GM12878 (cell line): ENCODE data around the gene ANXA10. TPM values are rescaled to one million over a fixed set of nuclear protein-coding genes. Genes with fewer than 3 reads are reported as not detected.

Source experiments
- ATAC-seq: fragments of 200-7000 bp; cut with Tn5 transposase; 3 replicates; pipeline ENCODE4 v1.9.1; 2020; ENCODE audit warnings: mild to moderate bottlenecking, moderate library complexity
- BruUV-seq: library from RNA; stranded (reverse); fragments of 400-500 nt; replicated peaks from 2 replicates; lab custom pipeline; 2021; lab: Mats Ljungman, UMichigan
- CTCF ChIA-PET: fragments of 300-600 bp; sonication (Branson Sonifier 250); formaldehyde crosslinking; extraction: SDS; loops from one replicate; lab custom pipeline; 2021; ENCODE audit warnings: inconsistent platforms; lab: Yijun Ruan, JAX
- POLR2A ChIA-PET: fragments of 350-600 bp; formaldehyde crosslinking; extraction: SDS; loops from one replicate; lab custom pipeline; 2021; ENCODE audit warnings: inconsistent platforms; lab: Charles Lee
- RAD21 ChIA-PET: fragments of 300-600 bp; sonication (Branson Sonifier 250); formaldehyde crosslinking; loops from one replicate; lab custom pipeline; 2023; ENCODE audit warnings: antibody characterized with exemption; ENCODE audit not compliant: unreplicated experiment; lab: Charles Lee
- SMC1A ChIA-PET: fragments of 300-600 bp; sonication (Branson Sonifier 250); formaldehyde crosslinking; loops from one replicate; lab custom pipeline; 2023; ENCODE audit not compliant: unreplicated experiment, uncharacterized antibody; lab: Charles Lee
- DNase-seq: peaks from one replicate; pipeline ENCODE4 v3.0.0-alpha.2; 2011; ENCODE audit warnings: low read depth, low spot score
- FAIRE-seq: peaks from 3 replicates; lab custom pipeline; 2011; peaks lifted over from hg19 to GRCh38; lab: Jason Lieb, UNC
- H2AFZ ChIP-seq: 2 replicates; pipeline ENCODE4 v1.6.0; 2011; ENCODE audit warnings: low read depth, low read length, control low read depth; ENCODE audit not compliant: control insufficient read depth
- H3K27ac ChIP-seq: 2 replicates; pipeline ENCODE4 v1.5.1; 2011; ENCODE audit warnings: control low read depth; ENCODE audit not compliant: control insufficient read depth, insufficient read depth
- H3K27me3 ChIP-seq, 2 experiments: replicated peaks in 1 of 2; 2 replicates each; pipeline versions ENCODE4 v1.6.0 to v1.6.1; 2011; ENCODE audit warnings: low read length in 1 of 2; ENCODE audit not compliant: control insufficient read depth in 2 of 2, insufficient read depth in 2 of 2
- H3K36me3 ChIP-seq, 2 experiments: 2 replicates each; pipeline ENCODE4 v1.5.1; 2011; ENCODE audit warnings: low read length in 1 of 2; ENCODE audit not compliant: control insufficient read depth in 2 of 2, insufficient read depth in 2 of 2
- H3K4me1 ChIP-seq: 2 replicates; pipeline ENCODE4 v1.6.1; 2011; ENCODE audit warnings: mild to moderate bottlenecking, low read length, moderate library complexity, mixed read lengths; ENCODE audit not compliant: control insufficient read depth, insufficient read depth
- H3K4me2 ChIP-seq: 2 replicates; pipeline ENCODE4 v1.6.0; 2011; ENCODE audit warnings: control low read depth; ENCODE audit not compliant: control insufficient read depth, insufficient read depth
- H3K4me3 ChIP-seq: fragments of 200-600 bp; sonication (generic); 2 replicates; pipeline ENCODE4 v1.5.1; 2016
- H3K79me2 ChIP-seq: 2 replicates; pipeline ENCODE4 v1.6.0; 2011; ENCODE audit warnings: low read length; ENCODE audit not compliant: control insufficient read depth, insufficient read depth
- H3K9ac ChIP-seq: 2 replicates; pipeline ENCODE4 v1.8.0; 2011; ENCODE audit warnings: low read length, control low read depth, mixed read lengths; ENCODE audit not compliant: control insufficient read depth, insufficient read depth
- H3K9me3 ChIP-seq: replicated peaks from 3 replicates; pipeline ENCODE4 v1.5.1; 2011; ENCODE audit warnings: mild to moderate bottlenecking, low read length; ENCODE audit not compliant: control insufficient read depth, insufficient read depth
- H4K20me1 ChIP-seq: 2 replicates; pipeline ENCODE4 v1.6.0; 2011; ENCODE audit not compliant: control insufficient read depth, insufficient read depth
- BCL3 ChIP-seq: IDR thresholded peaks from 2 replicates; pipeline ENCODE4 v1.6.1; 2011; ENCODE audit warnings: borderline replicate concordance, low read depth, mild to moderate bottlenecking, moderate library complexity, low read length; ENCODE audit not compliant: insufficient read depth, poor library complexity, severe bottlenecking
- CEBPB ChIP-seq, 2 experiments: fragments of 150-350 bp in 1 of 2; IDR thresholded peaks; 2 replicates each; pipeline ENCODE4 v1.6.1; 2012 to 2014; ENCODE audit warnings: low read depth in 2 of 2, low read length in 2 of 2, borderline replicate concordance in 1 of 2, inconsistent platforms in 1 of 2
- CHD2 ChIP-seq: IDR thresholded peaks from 2 replicates; pipeline ENCODE4 v1.6.1; 2011; ENCODE audit warnings: low read depth, low read length, improper control_type of control experiment, borderline replicate concordance
- CREM ChIP-seq: IDR thresholded peaks from 2 replicates; pipeline ENCODE4 v1.6.1; 2014; ENCODE audit warnings: antibody characterized with exemption, low read depth
- DPF2 ChIP-seq: fragments of 450-650 bp; IDR thresholded peaks from 2 replicates; pipeline ENCODE4 v1.6.1; 2017; ENCODE audit warnings: mild to moderate bottlenecking
- ESRRA ChIP-seq: IDR thresholded peaks from 2 replicates; pipeline ENCODE4 v1.6.1; 2012; ENCODE audit warnings: mild to moderate bottlenecking, low read length, improper control_type of control experiment
- EZH2 ChIP-seq: IDR thresholded peaks from 2 replicates; pipeline ENCODE4 v1.6.1; 2012; ENCODE audit warnings: low read depth, mild to moderate bottlenecking, control low read depth, inconsistent platforms, low read length, borderline replicate concordance; ENCODE audit not compliant: control insufficient read depth
- HDAC6 ChIP-seq: fragments of 200-600 bp; sonication (generic); IDR thresholded peaks from one replicate; pipeline ENCODE4 v1.8.0; 2017; ENCODE audit warnings: antibody characterized with exemption; ENCODE audit not compliant: unreplicated experiment
- IKZF1 ChIP-seq: fragments of 450-650 bp; conservative IDR thresholded peaks from 2 replicates; pipeline ENCODE4 v1.6.1; 2017; ENCODE audit warnings: antibody characterized with exemption, mild to moderate bottlenecking
- MEF2B ChIP-seq: fragments of 450-650 bp; IDR thresholded peaks from 2 replicates; pipeline ENCODE4 v1.6.1; 2018; ENCODE audit warnings: mild to moderate bottlenecking, moderate library complexity; ENCODE audit not compliant: partially characterized antibody, poor library complexity, severe bottlenecking
- NBN ChIP-seq: fragments of 450-650 bp; IDR thresholded peaks from 2 replicates; pipeline ENCODE4 v1.6.1; 2016
- SPI1 ChIP-seq: IDR thresholded peaks from 2 replicates; pipeline ENCODE4 v1.6.1; 2011; ENCODE audit warnings: low read depth, mild to moderate bottlenecking, low read length, moderate library complexity, borderline replicate concordance; ENCODE audit not compliant: insufficient read depth
- STAT3 ChIP-seq: IDR thresholded peaks from 2 replicates; pipeline ENCODE4 v1.6.1; 2011; ENCODE audit warnings: low read depth, low read length, improper control_type of control experiment
- TARDBP ChIP-seq: IDR thresholded peaks from 2 replicates; pipeline ENCODE4 v1.6.1; 2016; ENCODE audit warnings: borderline replicate concordance
- WRNIP1 ChIP-seq: IDR thresholded peaks from 2 replicates; pipeline ENCODE4 v1.6.1; 2011; ENCODE audit warnings: low read depth, low read length, improper control_type of control experiment, borderline replicate concordance
- YBX1 ChIP-seq: fragments of 450-650 bp; IDR thresholded peaks from 2 replicates; pipeline ENCODE4 v1.6.1; 2016; ENCODE audit warnings: antibody characterized with exemption
- ZBTB4 ChIP-seq: fragments of 450-650 bp; formaldehyde crosslinking; IDR thresholded peaks from 2 replicates; pipeline ENCODE4 v1.4.0; 2022; ENCODE audit warnings: mild to moderate bottlenecking, moderate library complexity
- WGBS: methylation state at CpG from one replicate; pipeline ENCODE4 v1.1.6; 2016; ENCODE audit warnings: low lambda C conversion rate; ENCODE audit not compliant: insufficient replicate concordance, insufficient coverage; ENCODE audit errors: missing lambda C conversion rate; 5-methylcytosine and 5-hydroxymethylcytosine counted together
- in situ Hi-C: fragments of 300-500 bp; cut with MboI; formaldehyde crosslinking; loops from 9 replicates; pipeline ENCODE4 v1.14.3; 2018; ENCODE audit warnings: mixed read lengths
- intact Hi-C: fragments of 100-400 bp; cut with micrococcal nuclease; formaldehyde crosslinking; loops from one replicate; pipeline ENCODE4 v1.14.2; 2022; ENCODE audit not compliant: unreplicated experiment
- polyA plus RNA-seq, 11 experiments: library from polyadenylated mRNA; depleted of rRNA in 4 of 11; unstranded in 6 of 11; stranded (reverse) in 5 of 11; fragments of >200 nt; fragmentation: Nextera tagmentation in 4 of 11; fragmentation: Illumina TruSeq in 1 of 11; extraction: Ambion mirVana in 4 of 11; extraction: Trizol in 1 of 11; gene quantifications; 1 replicate in 1 of 11; 2 replicates in 10 of 11; pipeline versions ENCODE4 v1.2.1 to v1.2.3, GENCODE V29; 2011 to 2016; ENCODE audit warnings: inconsistent platforms in 2 of 11, missing spikeins in 2 of 11, low read depth in 1 of 11
- total RNA-seq, 4 experiments: library from RNA; depleted of rRNA in 3 of 4; stranded (reverse); fragments of >200 nt in 3 of 4; fragmentation: Illumina TruSeq in 1 of 4; extraction: Trizol in 1 of 4; gene quantifications; 2 replicates each; pipeline versions ENCODE4 v1.2.1 to v1.2.3, GENCODE V29; 2013 to 2021
- TF ChIP-seq, protein P1 (sequence below): fragments of 450-650 bp; IDR thresholded peaks from 2 replicates; pipeline ENCODE4 v1.6.1; 2017; ENCODE audit warnings: antibody characterized with exemption, mild to moderate bottlenecking, moderate library complexity

Gene ANXA10
- total and polyA plus RNA-seq, 10 of the 15 experiments (the other 5 are each of a cell fraction or from before 2014, with no cell fraction given), result not detected

DNA sequence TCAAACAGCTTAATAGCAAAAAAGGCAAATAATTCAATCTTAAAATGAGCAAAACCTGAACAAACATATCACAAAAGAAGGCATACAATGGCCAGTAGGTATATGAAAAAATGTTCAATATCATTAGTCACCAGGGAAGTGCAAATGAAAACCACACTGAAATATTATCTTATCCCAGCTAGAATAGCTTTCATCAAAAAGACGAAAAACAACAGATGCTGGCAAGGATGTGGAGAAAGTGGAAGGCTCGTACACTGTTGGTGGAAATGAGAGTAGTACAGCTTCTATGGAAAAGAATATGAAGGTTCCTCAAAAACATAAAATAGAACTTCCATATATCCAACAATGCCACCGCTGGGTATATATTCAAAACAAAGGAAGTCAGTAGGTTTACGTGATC is 29.3 kb upstream of the ANXA10 start:
- DNase-seq, result no peak
- Histone ChIP-seq H3K27ac (no peak overlapping the region), H3K36me3 (no peaks in the 10 kb centered on the region), H3K4me1 (no peaks in the 10 kb centered on the region), H3K4me2 (no peak overlapping the region), H3K4me3 (no peak overlapping the region), H4K20me1 (no peaks in the 10 kb centered on the region), H3K9me3 (no peaks in the 10 kb centered on the region), H3K9ac (no peak overlapping the region), H2AFZ (no peak overlapping the region), H3K79me2 (no peaks in the 10 kb centered on the region), H3K27me3 (no peaks in the 10 kb centered on the region)
- ChIA-PET SMC1A (interaction anchor here (0.8 to 1.8 kb wide), 4 partner anchors 10 to 71 kb away, joined by 3 to 7 read pairs (median 4); no protein-coding TSS in a partner anchor), POLR2A (no interaction called here), RAD21 (no interaction called here), CTCF (no interaction called here)
- BruUV-seq, result no TSS peak
- in situ Hi-C loops (no loop called here), intact Hi-C loops (no loop called here)
- WGBS, result 41% methylated on average over 4 of the region's 4 CpGs
- no peak for FAIRE-seq
- ATAC-seq, result no peak
- no peak for TF ChIP-seq EZH2
- TF ChIP-seq SPI1, result no peak
- no peak for TF ChIP-seq NBN
- no peak for TF ChIP-seq IKZF1
- TF ChIP-seq TARDBP, result no peak
- no peak for TF ChIP-seq MEF2B
- TF ChIP-seq DPF2, result no peak
- no peak for TF ChIP-seq HDAC6
- no peak for TF ChIP-seq CHD2
- no peak for TF ChIP-seq ESRRA
- TF ChIP-seq ZBTB4 (CRISPR knock-in tag), result no peak
- no peak for TF ChIP-seq YBX1
- no peak for TF ChIP-seq WRNIP1
- TF ChIP-seq CREM, result no peak
- TF ChIP-seq BCL3, result no peak
- TF ChIP-seq CEBPB (IDR thresholded peaks at IDR 0.05; ENCODE audit: borderline replicate concordance in 1 of 2, low read depth in 2 of 2, low read length in 2 of 2), result no peak
- no peak for TF ChIP-seq STAT3
- TF ChIP-seq, protein P1, sequence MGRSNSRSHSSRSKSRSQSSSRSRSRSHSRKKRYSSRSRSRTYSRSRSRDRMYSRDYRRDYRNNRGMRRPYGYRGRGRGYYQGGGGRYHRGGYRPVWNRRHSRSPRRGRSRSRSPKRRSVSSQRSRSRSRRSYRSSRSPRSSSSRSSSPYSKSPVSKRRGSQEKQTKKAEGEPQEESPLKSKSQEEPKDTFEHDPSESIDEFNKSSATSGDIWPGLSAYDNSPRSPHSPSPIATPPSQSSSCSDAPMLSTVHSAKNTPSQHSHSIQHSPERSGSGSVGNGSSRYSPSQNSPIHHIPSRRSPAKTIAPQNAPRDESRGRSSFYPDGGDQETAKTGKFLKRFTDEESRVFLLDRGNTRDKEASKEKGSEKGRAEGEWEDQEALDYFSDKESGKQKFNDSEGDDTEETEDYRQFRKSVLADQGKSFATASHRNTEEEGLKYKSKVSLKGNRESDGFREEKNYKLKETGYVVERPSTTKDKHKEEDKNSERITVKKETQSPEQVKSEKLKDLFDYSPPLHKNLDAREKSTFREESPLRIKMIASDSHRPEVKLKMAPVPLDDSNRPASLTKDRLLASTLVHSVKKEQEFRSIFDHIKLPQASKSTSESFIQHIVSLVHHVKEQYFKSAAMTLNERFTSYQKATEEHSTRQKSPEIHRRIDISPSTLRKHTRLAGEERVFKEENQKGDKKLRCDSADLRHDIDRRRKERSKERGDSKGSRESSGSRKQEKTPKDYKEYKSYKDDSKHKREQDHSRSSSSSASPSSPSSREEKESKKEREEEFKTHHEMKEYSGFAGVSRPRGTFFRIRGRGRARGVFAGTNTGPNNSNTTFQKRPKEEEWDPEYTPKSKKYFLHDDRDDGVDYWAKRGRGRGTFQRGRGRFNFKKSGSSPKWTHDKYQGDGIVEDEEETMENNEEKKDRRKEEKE, result no peak
